DMS153 treated with DMSO at 0.1 percent for 48 hours (cell line): Measurements from ENCODE around the gene ALK.

Source experiments
- DNase-seq: peaks from one replicate; lab custom pipeline; 2025; ENCODE audit not compliant: unreplicated experiment; lab: John Stamatoyannopoulos, UW

Gene ALK

DNA sequence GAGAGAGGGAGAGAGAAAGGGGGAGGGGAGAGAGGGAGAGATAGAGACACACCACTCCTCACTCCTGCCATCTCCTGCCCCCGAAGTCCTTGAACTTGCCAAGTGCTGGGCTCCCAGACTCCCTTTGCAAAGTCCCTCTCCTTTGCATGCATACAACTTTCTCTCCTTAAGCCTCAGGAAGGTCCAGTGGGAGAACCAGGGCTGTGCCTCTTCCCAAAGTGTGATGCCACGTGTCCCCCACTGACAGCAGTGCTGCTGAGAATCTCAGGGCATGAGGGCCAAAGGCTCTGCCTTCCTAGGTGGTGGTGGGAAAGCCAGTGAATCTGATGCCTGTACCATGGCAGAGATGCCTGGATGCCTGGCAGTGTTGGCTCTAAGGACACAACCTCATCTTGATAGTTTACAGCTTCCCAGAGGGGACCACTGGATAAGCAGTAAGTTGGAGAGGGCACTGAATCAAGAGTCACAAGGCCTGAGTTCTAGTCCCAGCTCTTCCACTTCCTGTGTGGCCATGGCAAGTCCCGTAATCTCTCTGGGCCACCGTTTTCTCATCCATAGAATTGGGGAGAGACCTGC lies 702.7 kb downstream of the ALK start:
- no peak for DNase-seq

GRCh38 chr2:29218071-29218470 lies 703.3 kb downstream of the ALK start:
- no peak for DNase-seq

DNA sequence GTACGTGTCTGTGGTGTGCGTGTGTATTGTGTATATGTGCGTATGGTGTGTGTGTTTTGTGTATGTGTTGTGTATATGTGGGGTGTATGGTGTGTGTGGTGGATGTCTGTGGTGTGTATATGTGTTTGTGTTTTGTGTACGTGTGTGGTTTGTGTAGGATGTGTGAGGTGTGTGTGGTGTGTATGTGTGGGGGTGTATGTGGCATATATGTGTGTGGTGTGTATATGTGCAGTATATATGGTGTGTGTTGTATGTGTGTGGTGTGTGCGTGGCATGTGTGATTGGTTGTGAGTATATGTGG lies 704.8 kb downstream of the ALK start:
- no peak for DNase-seq

GRCh38 chr2:29215739-29216608 lies 705.4 kb downstream of the ALK start:
- DNase-seq = no peak

- no peak for DNase-seq
Observed at GRCh38 chr2:29215073-29215472, 706.3 kb downstream of the ALK start.

DNA sequence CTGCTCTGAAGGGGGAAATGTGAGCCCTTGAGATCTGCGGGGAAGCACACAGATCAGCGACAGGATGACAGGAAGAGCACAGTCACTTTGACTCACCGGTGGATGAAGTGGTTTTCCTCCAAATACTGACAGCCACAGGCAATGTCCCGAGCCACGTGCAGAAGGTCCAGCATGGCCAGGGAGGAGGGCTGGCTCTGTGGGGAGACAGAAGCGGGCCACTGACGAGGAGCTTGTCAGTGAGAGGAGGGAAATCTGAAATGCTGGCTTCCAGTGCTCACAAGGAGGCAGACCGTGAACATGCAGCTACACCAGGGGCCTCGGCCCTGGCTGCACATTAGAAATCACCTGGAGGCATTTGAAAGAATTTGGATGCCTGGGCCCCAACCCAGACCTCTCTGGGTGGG lies 707.5 kb downstream of the ALK start:
- no peak for DNase-seq

GRCh38 chr2:29212009-29212408 lies 709.4 kb downstream of the ALK start:
- DNase-seq = no peak

- no peak for DNase-seq
Observed at GRCh38 chr2:29209551-29209950, 711.8 kb downstream of the ALK start.

GRCh38 chr2:29207352-29208148 lies 713.8 kb downstream of the ALK start:
- no peak for DNase-seq

DNA sequence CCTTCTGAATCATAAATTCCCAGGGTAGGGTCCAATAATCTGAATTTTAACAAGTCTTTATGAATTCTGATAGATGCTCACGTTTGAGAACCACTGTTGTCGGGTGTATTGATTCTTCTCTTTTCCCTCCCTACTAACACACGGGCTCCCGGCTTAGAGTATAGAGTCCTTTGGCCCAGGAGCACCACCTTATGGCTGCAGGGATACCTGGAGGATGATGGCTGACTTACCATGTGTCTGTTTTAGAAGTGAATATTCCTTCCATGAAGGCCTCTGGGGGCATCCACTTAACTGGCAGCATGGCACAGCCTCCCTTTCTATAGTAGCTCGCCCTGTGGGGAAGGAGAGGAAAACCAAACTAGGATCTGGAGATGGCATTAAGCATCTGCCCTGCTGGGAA lies 714.4 kb downstream of the ALK start:
- no peak for DNase-seq

- no peak for DNase-seq
Observed at GRCh38 chr2:29202819-29203495, 718.4 kb downstream of the ALK start.

DNA sequence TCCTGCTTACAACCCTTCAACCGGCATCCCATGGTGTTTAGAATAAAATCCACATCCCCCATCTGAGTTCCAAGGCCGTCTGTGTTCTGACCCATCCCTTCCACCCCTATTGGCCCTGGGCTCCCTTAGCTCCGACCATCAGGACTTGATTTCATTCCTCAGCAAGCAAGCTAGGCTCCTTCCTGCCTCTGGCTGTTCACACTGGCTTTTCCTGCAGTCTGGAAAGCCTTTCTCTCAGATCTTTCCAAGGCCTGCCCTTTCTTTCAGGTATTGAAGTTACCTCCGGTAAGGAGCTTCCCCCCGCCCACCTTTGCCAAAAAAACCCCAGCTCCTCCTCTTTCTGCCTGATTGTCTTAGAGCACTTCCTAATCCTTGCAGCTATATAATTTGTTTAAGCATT lies 719.4 kb downstream of the ALK start:
- no peak for DNase-seq

GRCh38 chr2:29196792-29197788 lies 724.3 kb downstream of the ALK start:
- peak; percentile 42 for DNase-seq

DNA sequence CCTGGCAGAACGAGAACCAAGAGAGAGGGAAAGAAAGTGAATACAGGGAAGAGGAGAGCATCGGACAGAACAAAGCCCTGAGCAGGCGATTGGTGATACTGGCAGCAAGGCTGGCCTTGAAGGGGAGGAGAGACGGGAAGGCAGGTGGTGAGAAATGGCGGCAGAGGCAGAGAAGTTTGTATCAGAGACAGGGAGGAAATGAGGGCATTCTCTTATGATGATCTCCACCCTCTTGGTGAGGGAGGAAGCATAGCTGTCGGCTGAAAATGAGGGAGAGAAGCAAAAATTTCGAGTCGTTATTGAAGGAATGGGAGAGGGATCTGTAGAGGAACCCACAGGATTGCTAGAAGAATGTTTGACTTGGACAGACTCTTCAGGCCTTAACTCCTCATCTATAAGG lies 725.6 kb downstream of the ALK start:
- DNase-seq = no peak

GRCh38 chr2:29193681-29194080 lies 727.7 kb downstream of the ALK start:
- DNase-seq = no peak

DNA sequence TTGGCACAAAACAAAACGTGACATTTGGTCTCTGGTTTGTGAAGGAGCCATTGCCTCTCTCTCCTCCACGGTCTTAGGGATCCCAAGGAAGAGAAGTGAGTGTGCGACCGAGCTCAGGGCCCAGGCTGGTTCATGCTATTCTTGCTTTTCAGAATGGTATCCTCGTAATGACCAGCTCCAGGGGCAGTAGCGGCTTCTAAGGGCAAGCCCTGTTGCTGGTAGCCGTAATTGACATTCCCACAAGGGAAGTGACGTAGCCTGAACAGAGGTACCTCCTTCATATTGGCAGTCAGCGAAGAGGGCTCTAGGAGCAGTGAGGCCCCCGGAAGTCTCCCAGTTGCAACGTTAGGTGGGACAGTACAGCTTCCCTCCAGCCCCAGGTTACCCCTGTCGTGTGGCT lies 728.3 kb downstream of the ALK start:
- DNase-seq = no peak

GRCh38 chr2:29192526-29192925 lies 728.9 kb downstream of the ALK start:
- DNase-seq = no peak

DNA sequence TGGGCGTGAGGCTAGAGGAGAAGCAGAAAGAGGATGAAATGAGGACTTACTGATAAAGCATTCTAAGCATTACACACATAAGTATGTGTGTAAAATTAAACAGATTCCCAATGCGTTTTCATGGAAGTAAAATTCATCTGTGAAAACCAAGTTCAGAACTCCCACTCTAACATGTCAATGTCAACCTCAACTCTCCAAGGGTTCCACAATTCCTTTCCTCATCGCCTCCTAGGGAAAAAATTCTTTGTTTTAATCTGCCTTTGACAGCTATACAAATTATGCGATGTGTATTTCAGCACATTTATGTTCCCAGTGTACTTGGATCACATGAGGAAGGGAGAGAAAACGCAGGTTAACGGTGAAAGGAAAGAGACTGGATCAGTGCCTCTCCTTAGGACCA lies 729.6 kb downstream of the ALK start:
- DNase-seq = no peak

- DNase-seq = no peak
Observed at GRCh38 chr2:29189052-29189451, 732.3 kb downstream of the ALK start.

DNA sequence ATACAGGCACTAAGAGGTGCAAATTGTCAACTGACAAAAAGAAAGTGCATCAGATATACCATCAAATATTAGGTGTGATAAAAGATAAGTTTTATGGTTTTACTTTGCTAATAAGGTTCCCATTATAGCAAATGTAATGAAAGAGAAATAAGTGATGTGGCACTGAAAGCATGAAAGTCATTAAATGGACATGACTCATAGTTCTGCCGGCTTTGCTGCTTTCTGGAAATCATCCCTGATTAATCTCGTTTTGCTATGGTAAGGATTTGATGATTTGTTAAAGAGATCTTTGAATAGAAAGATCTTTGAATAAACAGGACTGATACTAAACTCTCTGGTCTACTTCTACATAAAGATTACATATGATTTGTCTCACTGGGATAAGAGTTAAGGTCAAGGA lies 733.5 kb downstream of the ALK start:
- no peak for DNase-seq
